Measurements from ENCODE around the gene TOMT. TPM values are rescaled to one million over a fixed set of nuclear protein-coding genes. Genes with fewer than 3 reads are reported as not detected.

TOMT gene
- total RNA-seq, 4 donors from 2014 or later, result not detected

DNA sequence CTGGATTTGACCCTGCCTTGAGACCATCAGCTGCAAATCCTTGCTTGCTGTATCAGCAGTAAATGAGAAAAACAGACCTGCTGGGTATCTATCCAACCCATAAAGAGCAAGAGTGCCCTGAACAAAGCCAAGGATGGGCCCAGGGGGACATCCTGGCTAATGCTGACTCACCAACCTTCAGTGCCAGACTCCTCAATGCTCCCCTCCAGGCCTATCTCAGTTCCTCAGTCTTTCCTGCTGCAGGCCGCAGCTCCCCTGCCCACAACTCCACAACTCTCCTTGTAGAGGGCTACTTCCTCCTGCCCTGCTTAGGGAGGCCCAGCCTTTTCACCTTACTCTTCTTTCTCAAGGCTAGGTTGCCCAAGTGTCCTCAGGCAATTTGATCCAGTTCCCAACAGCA is 5.3 kb upstream of the TOMT start:
- Histone ChIP-seq H3K27me3 (no peaks in the 10 kb centered on the region), H3K4me3 (no peak overlapping the region), H3K9me3 (no peaks in the 10 kb centered on the region), H3K27ac (peak overlapping the region; percentile 92 to 97 (median 93)), H3K36me3 (peaks cover 0 to 34% of the 10 kb centered on the region in 2 donors), H3K4me1 (peaks cover 51% of the 10 kb centered on the region in 2 donors)
- no peak for TF ChIP-seq CTCF (IDR thresholded peaks at IDR 0.05 in 4 of 5, conservative IDR thresholded peaks at IDR 0.05 in 1 of 5)
- no peak for TF ChIP-seq POLR2A (IDR thresholded peaks at IDR 0.05)
- DNase-seq (no peak), ATAC-seq (no peak)
- intact Hi-C loops (cut with DNase I; ENCODE audit: low total_unique reads), result loop anchor here (10.0 kb wide), 2 partner anchors 316 to 334 kb away; partner anchors contain the start of gene CLPB
- in situ Hi-C loops (cut with MboI; ENCODE audit: low sequenced_read_pairs in 4 of 4), result loop anchor here in 2 of 4 donors (10.0 kb wide), 1 partner anchor 334 kb away; the partner anchor contains the start of gene CLPB (in 2 of the 2)

GRCh38 chr11:72102162-72102561 is 3.6 kb upstream of the TOMT start:
- in situ Hi-C loops (cut with MboI; ENCODE audit: low sequenced_read_pairs in 4 of 4), result loop anchor here in 2 of 4 donors (10.0 kb wide), 1 partner anchor 333 kb away; the partner anchor contains the start of gene CLPB (in 2 of the 2)
- H3K27ac ChIP-seq, result peak overlapping the region; percentile 92 to 97 (median 93)

DNA sequence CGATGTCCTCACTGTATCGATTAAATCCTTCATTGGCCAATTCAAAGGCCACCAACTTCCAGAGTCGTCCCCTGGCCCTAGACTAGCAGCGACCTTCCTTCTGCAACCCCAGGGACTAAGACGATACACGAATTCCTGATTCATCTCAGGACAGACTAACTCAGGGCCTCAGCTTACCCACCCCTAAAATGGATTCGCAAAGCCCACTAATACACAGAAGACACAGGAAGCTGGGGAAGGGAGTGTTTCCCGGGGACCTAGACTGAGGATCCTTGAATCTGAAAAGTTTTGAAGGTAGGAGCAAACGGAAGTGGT is 3.1 kb upstream of the TOMT start:
- ATAC-seq (no peak), DNase-seq (no peak)
- Histone ChIP-seq H3K27ac (peak overlapping the region; percentile 92 to 97 (median 93)), H3K27me3 (no peaks in the 10 kb centered on the region), H3K4me3 (peak overlapping the region; percentile 71 to 95 (median 88)), H3K4me1 (peaks cover 51% of the 10 kb centered on the region in 2 donors), H3K36me3 (peaks cover 0 to 16% of the 10 kb centered on the region in 2 donors), H3K9me3 (no peaks in the 10 kb centered on the region)
- intact Hi-C loops (cut with DNase I; ENCODE audit: low total_unique reads), result loop anchor here (2.0 to 10.0 kb wide), 3 partner anchors 174 to 332 kb away; partner anchors contain the start of genes CLPB, RNF121 and XNDC1N
- TF ChIP-seq CTCF (IDR thresholded peaks at IDR 0.05 in 4 of 5, conservative IDR thresholded peaks at IDR 0.05 in 1 of 5) (no peak), POLR2A (IDR thresholded peaks at IDR 0.05) (no peak)
- in situ Hi-C loops (cut with MboI; ENCODE audit: low sequenced_read_pairs in 4 of 4), result loop anchor here in 2 of 4 donors (10.0 kb wide), 1 partner anchor 332 kb away; the partner anchor contains the start of gene CLPB (in 2 of the 2)

More at GRCh38 chr11:72102162-72102561, 3.6 kb upstream of the TOMT start:
- ATAC-seq (no peak), DNase-seq (no peak)
- H3K27me3 ChIP-seq, result no peaks in the 10 kb centered on the region
- no peaks in the 10 kb centered on the region for H3K9me3 ChIP-seq
- H3K4me3 ChIP-seq, result peak overlapping the region; percentile 71 to 95 (median 88)
- intact Hi-C loops (cut with DNase I; ENCODE audit: low total_unique reads), result loop anchor here (2.0 to 10.0 kb wide), 3 partner anchors 173 to 333 kb away; partner anchors contain the start of genes CLPB, RNF121 and XNDC1N
- peaks cover 51% of the 10 kb centered on the region in 2 donors for H3K4me1 ChIP-seq
- peaks cover 0 to 20% of the 10 kb centered on the region in 2 donors for H3K36me3 ChIP-seq
- TF ChIP-seq CTCF (IDR thresholded peaks at IDR 0.05 in 4 of 5, conservative IDR thresholded peaks at IDR 0.05 in 1 of 5) (no peak), POLR2A (IDR thresholded peaks at IDR 0.05) (no peak)

DNA sequence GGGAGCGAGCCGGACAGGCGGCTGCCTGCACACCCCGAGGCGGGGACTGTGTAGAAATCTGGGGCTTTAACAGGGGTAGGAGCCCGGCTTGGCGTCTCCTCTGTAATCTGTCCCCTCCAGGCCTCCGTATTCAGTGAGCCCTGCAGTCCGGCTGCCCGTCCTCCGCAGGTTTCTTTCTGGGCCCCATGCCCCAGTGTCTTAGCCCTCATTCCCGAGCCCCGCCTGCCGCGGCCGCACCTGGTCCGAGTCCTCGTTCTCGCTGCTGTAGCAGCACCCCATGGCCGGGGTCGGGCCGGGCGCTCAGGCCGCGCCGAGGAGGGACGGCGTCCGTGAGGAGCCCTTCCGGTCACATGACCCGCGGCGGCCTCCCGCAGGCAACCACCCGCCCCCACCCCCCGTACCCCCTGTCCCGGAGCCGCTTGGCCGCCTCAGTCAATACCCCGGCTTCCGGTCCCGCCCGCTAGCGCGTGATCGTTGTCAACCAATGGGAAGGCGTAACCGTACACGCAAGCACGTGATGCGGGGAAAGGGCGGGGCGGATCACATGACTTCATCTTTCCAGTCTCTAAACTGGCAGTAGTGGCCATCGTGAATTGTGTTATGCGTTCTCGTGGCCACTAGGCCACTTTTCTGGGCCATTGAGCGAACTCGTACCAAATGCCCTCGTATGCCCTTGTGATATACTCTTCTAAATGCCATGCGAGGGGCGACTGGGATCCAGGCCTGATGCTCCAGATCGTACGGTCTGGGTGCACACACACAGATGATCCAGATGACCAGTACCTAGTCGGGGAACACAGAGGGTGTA is 2.6 kb upstream of the TOMT start, which contains the start of gene LAMTOR1:
Gene LAMTOR1, minus strand, starts transcription at position 352 of the 808 bp plus-strand sequence. Its CDS starts 73 bp downstream, at position 279.
- TF ChIP-seq POLR2A (IDR thresholded peaks at IDR 0.05) (peak; percentile 83 to 85), CTCF (IDR thresholded peaks at IDR 0.05 in 4 of 5, conservative IDR thresholded peaks at IDR 0.05 in 1 of 5) (peak; percentile 46 to 72 (median 60))
- intact Hi-C loops (cut with DNase I; ENCODE audit: low total_unique reads), result loop anchor here (1.0 to 10.0 kb wide), 6 partner anchors 9 to 332 kb away; partner anchors contain the start of genes ANAPC15, CLPB, LRRC51 and NUMA1
- in situ Hi-C loops (cut with MboI; ENCODE audit: low sequenced_read_pairs in 4 of 4), result loop anchor here in 2 of 4 donors (10.0 kb wide), 1 partner anchor 332 kb away; the partner anchor contains the start of gene CLPB (in 2 of the 2)
- H3K9me3 ChIP-seq, result no peaks in the 10 kb centered on the region
- ATAC-seq (peak; percentile 90 to 94), DNase-seq (peak; percentile 100)
- H3K27ac ChIP-seq, result peak within 1 kb of the TSS; percentile 92 to 97 (median 93)
- no peaks in the 10 kb centered on the region for H3K27me3 ChIP-seq
- peak within 1 kb of the TSS; percentile 71 to 95 (median 88) for H3K4me3 ChIP-seq
- peaks cover 46 to 49% of the 10 kb centered on the region in 2 donors for H3K4me1 ChIP-seq
- peaks cover 0 to 10% of the 10 kb centered on the region in 2 donors for H3K36me3 ChIP-seq

Measured in gastrocnemius medialis (tissue), 4 donors.